HG02870 (cell line): ENCODE measurements around the gene SMAD5.

Experiments used
- ATAC-seq: cut with Tn5 transposase; IDR thresholded peaks from one replicate; pipeline ENCODE4 v1.9.1; 2021; ENCODE audit warnings: mild to moderate bottlenecking, moderate library complexity; ENCODE audit not compliant: unreplicated experiment

SMAD5 gene

DNA sequence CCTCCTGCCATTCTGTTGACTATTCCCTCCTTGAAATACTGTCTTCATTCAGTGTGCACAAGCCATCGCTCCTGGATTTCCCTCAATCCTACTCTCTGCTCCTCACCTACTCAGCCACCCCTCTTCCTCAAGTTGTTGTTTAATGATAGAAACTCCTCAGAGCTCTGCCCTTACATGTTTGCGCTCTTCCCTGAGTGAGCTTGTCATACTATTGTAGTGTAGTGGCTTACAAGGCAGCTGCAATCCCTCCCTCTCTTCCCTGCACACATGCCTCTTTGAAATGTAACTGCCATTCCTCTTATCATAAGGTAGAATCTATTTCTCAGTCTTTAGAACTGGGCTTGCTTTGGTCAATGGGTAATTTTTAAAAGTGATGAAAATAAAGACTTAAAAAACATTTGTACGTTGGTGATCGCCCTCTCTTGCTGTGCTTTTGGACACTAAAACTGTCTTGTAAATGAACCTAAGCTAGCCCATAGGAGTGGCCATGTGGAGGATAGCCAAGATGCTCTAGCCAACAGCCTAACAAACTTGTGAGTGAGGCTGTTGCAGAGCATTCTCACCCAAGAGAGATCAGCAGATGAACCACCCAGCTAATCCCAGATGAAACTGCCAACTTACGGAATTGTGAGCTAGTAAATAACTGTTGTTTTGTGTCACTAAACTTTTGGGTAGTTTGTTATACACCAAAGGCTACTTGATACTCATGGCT is 18.1 kb upstream of the SMAD5 start:
- ATAC-seq: no peak

DNA sequence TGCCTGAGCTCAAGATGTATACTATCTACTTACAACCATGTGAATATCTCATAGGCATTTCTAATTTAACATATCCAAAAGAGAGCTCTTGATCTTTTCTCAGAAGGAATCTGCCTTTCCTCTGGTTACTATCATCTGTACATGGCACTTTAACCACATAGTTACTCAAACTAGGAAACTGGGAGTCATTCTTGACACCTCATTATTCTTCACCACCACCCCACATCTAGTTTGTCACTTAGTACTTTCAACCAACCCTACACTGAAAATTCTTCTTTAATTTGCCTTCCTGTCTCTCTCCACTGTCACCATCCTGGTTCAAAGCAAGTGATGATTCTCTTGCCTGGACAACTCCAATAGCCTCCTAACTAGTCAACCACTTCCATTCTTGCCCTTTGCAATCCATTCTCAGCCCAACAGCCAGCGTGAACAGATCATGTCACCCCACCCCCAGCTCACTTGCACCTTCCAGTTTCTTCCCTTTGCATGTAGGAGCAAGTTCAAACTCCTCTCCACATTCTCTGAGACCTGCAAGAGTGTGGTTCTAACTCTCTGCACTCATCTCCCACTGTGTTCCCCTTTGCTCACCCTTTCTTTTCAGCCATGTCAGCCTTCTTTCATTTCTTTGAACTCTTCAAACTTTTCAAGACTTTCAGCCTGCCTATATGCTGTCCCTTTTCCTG is 17.3 kb upstream of the SMAD5 start:
- no peak for ATAC-seq

DNA sequence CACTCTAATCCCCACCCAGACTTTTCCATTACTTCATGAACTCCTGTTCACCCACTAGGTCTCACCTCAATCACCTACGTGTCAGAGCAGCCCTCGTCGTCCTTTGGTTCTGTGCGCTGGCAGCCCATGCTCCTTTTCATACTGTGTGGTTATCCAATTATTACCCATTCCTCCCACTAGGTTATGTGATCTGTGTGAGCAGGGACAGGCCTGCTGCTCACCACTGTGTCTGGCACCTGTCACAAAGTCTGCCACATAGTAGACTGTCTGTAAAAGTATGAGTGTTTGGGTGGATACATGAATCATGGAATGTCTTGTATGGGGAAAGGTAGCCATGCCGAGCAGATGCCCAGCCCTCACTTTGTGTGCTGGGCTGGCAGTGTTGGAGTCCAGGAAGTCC is 12.1 kb upstream of the SMAD5 start:
- ATAC-seq: no peak

DNA sequence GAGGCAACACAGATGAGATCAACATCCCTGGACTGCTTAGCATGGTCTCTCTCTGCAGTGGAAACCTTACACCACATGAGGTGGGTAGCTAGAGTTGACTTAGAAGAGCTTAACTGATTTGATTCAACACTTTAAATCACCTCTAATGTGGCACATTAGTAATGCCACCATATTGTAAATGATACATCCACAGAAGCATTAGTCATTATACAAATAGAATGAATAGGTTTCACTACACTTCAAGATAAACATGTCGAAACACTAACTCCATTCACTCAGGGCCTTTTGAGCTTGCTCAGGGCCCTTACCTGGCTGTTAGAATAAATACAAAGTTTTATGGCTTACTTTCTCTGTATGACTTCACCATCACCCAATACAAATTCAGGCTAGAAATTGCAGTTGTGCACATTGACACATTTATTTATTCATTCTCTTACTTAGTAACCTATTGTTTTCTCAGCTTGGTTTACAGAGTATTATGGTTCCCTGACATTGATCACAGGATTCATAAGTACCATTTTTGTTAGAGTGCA is 9.3 kb upstream of the SMAD5 start:
- ATAC-seq: no peak

DNA sequence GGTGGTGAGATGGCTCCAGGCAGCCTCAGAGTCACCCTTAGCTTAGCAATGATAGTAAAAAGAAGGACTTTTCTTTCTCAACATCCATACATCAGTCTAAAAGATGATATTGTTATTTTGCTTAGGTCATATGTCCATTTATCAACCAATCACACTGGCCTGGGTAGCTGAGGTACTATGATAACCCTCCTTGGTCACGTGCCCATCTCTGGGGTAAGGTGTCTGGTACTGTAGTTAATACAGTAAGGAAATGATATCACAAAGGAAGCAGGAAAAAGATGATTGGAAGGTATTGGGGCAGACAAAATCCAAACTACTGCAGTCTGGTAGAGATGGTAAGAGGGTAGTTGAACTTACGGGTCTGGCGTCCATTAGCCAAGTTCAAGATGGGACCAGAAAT is 5.1 kb upstream of the SMAD5 start:
- ATAC-seq: no peak

DNA sequence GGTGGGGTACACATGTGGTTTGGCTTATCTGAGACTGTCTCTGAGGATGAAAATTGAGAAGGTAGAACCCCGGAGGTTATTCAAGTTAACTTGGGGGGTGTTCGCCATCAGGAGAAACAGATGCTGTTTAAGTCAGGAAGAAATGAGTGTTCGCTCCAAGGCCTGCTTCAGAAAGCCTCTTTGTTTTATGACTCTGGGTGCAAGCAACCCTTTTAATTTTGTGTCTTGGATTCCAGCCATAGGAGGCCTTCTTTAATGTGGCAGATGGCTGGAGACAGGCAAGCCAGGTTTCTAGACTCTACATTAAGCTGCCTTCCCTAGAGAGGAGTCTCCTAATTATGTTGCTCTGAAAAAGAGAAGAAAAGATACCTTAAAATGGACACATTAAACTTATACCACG is 4.2 kb upstream of the SMAD5 start:
- no peak for ATAC-seq

DNA sequence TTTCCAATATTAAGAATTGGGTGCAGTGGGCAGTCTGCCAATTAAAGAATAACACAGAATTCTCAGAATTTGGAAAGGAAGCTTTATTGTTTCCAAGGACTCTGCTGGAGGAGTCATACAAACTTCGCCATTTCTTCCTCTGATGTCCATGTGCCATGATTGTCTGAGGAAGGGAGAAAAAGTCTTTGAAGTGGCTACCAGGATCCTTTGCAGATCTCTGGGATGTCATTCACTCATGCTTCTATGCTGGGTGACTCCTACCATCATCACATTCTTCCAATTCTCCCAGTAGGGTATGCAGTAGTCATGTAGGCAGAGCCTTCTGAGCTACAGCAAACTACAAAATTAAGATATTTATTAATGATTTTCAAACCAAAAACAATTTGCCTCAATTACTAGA is 3.2 kb upstream of the SMAD5 start:
- no peak for ATAC-seq

DNA sequence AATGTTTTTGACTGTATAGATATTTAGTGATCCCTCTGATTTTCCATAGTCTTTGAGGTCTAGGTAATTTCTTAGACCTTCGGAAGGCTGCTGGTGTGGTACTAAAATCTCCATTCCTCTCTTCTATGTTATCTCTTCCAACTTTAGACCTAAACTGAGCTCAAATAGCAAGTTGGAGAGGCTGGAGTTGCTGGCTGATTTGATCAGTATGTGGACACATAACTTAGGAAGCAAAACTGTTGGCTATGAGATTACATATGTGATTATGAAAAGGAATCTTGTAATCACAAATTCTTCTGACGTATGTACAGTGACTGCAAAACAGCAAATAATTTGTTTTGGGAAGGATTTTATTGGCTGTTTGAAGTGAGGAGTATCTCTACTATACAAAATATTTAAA is 2.1 kb upstream of the SMAD5 start:
- no peak for ATAC-seq

DNA sequence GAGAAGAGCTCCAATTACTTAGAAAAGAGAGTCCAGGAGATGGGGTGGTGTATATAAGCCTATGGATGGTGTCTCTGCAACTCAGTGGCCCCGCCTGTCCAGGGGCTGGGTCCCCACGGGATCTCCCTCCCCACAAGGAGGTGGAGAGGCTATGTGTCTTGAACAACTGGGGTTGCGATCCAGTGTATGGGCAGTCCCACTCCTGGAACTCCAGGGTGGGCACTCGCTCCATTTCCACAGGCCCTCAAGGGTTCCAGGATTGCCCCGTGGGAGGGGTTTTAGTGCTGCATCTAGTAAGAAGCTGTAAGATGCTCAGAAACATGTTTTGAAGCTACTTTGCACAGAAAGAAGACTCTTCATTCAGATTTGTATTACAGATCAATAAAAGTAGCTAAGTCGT is 558 bp upstream of the SMAD5 start:
- ATAC-seq: no peak

DNA sequence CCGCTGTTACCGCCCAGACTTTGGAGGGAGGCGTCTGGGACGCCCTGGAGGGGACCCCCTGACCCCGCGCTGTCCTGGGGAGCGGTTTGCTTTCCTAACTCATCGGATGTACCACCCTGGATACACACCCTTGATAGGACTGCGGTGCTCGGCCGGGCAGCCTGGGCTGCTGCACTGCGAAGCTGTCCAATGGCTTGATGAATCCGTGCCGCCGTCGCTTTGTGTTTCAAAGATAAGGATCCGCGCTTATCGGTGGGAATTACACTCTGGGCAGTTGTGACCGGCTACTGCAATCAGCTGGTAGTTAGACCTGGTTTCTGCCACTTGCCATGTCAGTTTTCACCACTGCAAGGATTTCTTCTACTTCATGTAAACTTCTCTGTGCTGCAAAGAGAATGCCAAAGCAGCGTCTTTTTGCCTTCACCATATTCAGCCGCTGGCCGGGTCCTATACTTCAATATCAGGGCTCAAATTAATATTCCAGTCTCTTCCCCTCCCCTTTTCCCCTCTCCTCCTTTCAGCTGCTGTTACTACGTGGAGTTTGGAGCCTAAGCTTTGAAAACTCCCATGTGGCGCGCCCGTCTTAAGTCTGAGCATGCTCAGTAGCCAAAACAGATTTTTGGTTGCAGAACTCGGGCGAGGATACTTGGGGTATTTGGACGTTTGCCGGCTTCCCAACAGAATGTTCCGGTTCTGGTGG is 727 bp downstream of the SMAD5 start:
- peak; percentile 35 for ATAC-seq

DNA sequence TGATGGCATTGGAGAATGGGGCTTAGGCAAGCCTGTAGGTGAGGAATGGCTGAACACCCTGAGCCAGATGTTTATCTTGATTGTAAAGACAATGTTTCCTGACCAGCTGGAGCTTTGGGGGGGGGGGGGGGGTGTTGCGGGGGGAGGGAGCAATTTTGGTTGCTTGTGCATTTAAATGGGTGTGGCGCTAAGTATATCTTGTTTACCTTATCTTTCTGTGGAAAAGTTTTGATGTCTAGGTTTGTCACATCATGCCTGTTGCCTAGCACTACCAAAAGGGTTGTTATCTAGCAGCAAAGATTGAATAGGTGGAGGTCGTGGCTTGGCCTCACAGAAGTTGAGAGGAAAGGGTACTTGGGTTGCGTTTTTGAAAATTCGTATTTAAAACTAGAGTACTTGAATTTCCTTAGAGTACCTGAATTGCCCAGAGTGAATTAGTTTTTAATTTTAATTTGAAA is 1.3 kb downstream of the SMAD5 start:
- no peak for ATAC-seq

DNA sequence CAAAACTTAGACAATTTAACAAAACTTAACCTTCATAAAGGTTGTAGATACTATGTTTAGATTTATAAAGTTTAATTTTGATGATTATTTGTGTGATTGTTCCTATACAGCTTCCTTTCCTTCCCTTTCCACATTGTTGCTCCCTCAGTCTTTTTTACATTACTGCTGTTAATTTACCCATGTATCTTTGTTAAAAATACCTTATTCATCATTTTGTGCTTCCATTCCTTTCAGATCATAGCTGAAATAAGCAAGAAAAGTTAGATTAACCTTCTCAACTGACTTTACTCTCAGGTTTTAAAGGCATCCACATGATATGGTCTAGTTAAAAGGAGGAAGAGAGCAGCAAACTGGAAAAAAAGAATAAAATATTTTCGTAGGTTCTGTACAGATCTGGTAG is 2.0 kb downstream of the SMAD5 start:
- no peak for ATAC-seq

DNA sequence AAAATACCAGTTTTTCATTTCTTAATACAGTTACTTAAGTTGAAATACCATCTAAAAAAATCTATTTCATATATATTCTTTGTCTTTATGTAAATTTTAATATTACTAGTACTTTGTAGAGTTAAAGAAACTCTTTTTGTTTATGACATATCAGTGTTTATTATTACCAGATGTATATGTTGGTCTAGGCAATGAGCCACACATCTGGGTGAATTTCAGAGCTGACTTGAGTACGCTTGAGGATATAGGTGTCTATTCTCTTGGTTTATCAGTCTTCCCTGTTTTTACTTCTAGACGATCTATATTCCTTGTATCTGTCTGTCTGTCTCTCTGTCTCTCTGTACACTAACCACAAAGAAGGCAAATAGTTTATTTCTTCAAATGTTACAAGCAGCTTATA is 2.9 kb downstream of the SMAD5 start:
- no peak for ATAC-seq

DNA sequence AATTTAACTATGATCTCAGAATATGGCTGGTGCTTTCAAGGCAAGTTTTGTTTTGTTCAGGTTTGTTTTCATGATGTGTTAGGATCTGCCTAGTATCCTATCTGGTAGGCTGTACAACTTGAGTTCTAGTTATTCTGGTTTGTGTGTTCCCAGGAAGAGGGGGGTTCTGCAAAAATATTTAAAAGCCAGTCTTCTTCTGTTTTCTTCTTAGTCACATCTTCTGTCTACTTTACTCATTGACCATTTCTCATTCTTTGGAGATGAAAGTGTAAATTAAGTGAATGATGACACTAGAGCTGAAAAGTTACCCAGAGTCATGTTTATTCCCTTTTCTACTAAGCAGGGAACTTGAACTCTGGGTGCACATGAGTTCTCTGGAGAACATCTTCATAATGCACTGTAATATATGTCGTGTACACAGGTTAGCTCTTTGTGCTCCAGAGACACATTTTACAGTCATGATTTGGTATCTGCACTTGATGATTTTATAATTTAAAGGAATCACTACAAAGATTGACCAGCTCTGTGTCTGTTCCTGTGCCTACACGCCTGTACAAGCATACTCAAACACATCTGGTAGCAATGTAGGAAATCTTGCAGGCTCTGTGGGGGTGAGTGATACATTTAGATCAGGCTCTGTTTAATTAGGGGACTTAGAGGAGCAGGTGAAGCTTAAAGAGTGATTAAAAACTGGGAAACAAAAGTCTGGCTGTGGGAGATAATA is 5.0 kb downstream of the SMAD5 start:
- no peak for ATAC-seq

DNA sequence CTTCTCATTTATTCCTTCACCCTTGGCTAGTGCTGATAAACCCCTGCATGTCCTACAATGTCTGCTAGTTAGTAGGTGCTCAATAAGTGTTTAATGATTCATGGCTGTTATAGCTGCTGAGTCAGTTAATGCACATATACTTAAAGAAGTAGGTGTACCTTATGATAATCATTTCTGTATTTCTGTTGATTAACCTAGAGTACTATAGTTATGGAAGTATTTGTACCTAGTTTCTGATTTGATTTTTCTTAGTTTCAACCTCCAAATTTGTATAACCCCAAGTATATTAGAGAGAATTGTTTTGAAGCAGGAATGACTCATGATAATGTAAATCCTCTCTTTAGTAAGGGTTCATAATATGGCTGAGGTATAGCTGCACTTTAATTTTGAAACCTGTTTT is 8.9 kb downstream of the SMAD5 start:
- peak; percentile 81 for ATAC-seq

DNA sequence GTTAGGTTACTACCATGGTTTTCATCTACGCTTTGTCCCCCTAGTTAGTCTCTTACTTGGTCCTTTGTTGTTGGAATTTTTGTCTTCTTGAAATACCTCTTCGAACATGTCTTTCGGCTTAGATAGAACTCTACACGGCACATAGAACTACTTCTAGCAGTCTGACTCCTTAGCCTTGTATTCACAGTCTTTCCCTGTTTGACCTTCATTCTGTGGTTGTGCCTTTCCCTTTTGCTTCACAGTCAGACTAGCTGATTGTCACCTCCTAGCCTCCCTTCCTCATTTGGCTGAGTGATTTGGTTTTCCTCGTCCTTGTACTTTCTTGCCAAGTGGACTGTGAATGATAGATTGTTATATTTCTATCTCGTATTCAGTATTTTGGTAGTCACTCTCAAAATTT is 10.7 kb downstream of the SMAD5 start:
- ATAC-seq: no peak

DNA sequence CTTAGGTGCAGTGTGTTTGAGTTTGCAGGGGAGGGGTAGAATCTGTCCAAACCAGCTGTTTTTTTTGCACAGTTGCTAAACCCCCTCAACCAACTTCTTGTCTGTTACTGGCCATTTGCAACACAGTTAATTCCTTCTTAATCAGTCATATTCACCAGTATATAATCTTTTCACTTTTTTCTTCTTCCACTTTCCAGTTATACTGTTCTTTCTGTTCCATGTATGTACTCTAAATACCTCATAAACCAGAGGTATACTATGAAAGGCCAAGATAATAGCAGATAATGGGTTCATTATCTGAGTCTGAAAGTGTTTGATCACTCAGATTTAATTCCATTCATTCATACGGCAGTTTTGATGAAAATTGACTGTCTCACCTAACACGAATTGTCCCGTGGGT is 11.1 kb downstream of the SMAD5 start:
- ATAC-seq: no peak

DNA sequence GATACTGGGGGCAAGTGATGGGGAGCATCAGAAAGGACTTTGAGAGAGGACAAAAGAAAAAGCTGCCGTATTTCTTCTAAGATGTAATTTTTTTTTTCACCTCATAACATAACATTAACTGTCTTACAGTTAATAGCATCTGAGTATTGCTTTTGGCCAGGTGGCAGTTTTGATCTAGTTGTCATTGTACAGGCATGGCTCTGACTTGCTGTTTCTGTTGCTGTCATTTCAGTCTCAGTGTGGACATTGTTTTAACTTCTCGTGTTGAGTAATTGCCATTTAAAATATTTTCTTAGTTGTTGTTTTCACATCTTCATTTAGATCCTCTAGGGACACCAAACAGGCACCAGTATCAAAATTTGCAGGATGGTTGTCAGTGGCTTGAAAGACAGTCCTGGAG is 12.4 kb downstream of the SMAD5 start:
- peak; percentile 74 for ATAC-seq

DNA sequence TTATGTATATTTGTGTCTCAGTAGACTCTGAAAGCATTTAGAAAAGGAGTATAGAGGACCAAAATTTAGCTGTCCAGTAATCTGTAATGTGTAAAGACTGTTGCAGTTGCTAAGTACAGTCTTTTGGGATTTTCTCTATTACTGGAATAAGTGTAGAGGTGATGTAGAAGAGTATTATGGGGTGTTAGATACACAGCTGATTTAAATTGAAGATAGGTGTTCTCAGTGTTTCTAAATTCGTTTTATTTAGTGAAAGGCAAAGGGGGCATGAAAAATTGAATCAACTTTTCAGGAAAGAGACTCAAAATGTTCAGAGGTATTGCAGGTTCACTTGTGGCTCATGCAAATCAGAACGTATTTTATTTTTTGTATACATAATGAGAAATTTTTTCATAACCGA is 13.6 kb downstream of the SMAD5 start:
- no peak for ATAC-seq

DNA sequence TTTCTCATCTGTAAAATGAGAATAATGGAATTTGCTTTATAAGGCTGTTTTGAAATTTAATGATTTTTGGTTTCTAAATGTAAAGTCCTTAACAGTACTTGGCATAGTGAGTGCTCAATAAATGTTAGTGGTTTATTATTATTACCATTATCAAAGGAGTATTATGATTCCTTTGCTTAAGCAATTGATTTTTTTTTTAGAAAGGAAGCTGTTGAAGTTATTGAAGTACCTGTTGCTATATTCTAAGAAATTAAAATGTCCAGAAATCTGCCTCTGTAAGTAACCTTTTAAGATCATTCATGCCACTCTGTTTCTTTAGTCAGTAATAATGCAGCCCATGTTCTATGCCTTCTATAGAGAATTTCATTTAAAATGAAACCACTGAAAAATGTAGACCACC is 15.0 kb downstream of the SMAD5 start:
- ATAC-seq: no peak

DNA sequence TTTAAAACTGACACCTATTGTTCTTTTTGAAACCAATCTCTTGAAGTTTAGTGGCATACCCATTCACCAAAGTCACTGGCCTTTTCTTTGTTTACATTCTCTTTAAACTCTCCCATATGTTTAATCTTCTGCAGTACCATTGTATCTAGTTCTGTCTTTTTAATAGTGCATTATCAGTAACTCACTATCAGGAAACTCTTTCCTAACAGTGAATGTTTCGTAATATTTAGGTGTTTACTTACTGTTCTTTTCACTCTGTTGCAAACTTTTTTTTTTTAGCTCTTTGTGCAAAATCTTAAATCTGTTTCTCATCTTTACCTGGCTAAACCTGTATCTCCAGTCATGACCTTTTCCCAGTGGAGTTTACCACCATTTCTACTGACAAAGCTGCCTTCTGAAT is 17.2 kb downstream of the SMAD5 start:
- ATAC-seq: no peak
